SK-N-SH treated with all-trans-retinoic acid at 6 μM for 48 hours (cell line): ENCODE measurements around the gene KRTAP2-3.

ENCODE experiments used
- ARNTL ChIP-seq: fragments of 450-650 bp; formaldehyde crosslinking; IDR thresholded peaks from 2 replicates; pipeline ENCODE4 v1.5.0; 2020; ENCODE audit warnings: low read depth, mild to moderate bottlenecking, moderate library complexity, borderline replicate concordance
- GLIS3 ChIP-seq: fragments of 250-450 bp; sonication (Bioruptor Pico); IDR thresholded peaks from 2 replicates; pipeline ENCODE4 v1.5.0; 2020; ENCODE audit warnings: mild to moderate bottlenecking, moderate library complexity
- ISL1 ChIP-seq: fragments of 250-450 bp; sonication (Bioruptor Pico); IDR thresholded peaks from 2 replicates; pipeline ENCODE4 v2.1.2; 2022; ENCODE audit warnings: mild to moderate bottlenecking, moderate library complexity
- SNAI2 ChIP-seq: fragments of 250-450 bp; sonication (Bioruptor Pico); IDR thresholded peaks from 2 replicates; pipeline ENCODE4 v1.5.0; 2020; ENCODE audit warnings: mild to moderate bottlenecking, moderate library complexity
- TOX ChIP-seq: fragments of 250-450 bp; sonication (Bioruptor Pico); IDR thresholded peaks from 2 replicates; pipeline ENCODE4 v1.8.0; 2021; ENCODE audit warnings: mild to moderate bottlenecking, moderate library complexity, borderline replicate concordance
- ZC3H10 ChIP-seq: fragments of 250-450 bp; sonication (Bioruptor Pico); IDR thresholded peaks from 2 replicates; pipeline ENCODE4 v1.5.1; 2021; ENCODE audit warnings: mild to moderate bottlenecking, moderate library complexity
- ZFP30 ChIP-seq: fragments of 450-650 bp; formaldehyde crosslinking; IDR thresholded peaks from 2 replicates; pipeline ENCODE4 v1.5.0; 2022; ENCODE audit warnings: mild to moderate bottlenecking, moderate library complexity
- ZNF70 ChIP-seq: fragments of 450-650 bp; formaldehyde crosslinking; IDR thresholded peaks from 2 replicates; pipeline ENCODE4 v1.5.0; 2020; ENCODE audit warnings: mild to moderate bottlenecking, moderate library complexity
- ZNF8 ChIP-seq: fragments of 450-650 bp; formaldehyde crosslinking; IDR thresholded peaks from 2 replicates; pipeline ENCODE4 v1.5.0; 2020; ENCODE audit warnings: mild to moderate bottlenecking, moderate library complexity
- TF ChIP-seq, protein P1 (sequence below): fragments of 250-450 bp; sonication (Bioruptor Pico); IDR thresholded peaks from 2 replicates; pipeline ENCODE4 v1.5.0; 2020; ENCODE audit warnings: mild to moderate bottlenecking, moderate library complexity
- TF ChIP-seq, protein P2 (sequence below): fragments of 250-450 bp; sonication (Bioruptor Pico); IDR thresholded peaks from 2 replicates; pipeline ENCODE4 v1.8.0; 2020; ENCODE audit warnings: mild to moderate bottlenecking, moderate library complexity, borderline replicate concordance
- TF ChIP-seq, protein P3 (sequence below): fragments of 250-450 bp; sonication (Bioruptor Pico); IDR thresholded peaks from 2 replicates; pipeline ENCODE4 v1.8.0; 2021; ENCODE audit warnings: low read depth, mild to moderate bottlenecking, moderate library complexity, borderline replicate concordance

DNA sequence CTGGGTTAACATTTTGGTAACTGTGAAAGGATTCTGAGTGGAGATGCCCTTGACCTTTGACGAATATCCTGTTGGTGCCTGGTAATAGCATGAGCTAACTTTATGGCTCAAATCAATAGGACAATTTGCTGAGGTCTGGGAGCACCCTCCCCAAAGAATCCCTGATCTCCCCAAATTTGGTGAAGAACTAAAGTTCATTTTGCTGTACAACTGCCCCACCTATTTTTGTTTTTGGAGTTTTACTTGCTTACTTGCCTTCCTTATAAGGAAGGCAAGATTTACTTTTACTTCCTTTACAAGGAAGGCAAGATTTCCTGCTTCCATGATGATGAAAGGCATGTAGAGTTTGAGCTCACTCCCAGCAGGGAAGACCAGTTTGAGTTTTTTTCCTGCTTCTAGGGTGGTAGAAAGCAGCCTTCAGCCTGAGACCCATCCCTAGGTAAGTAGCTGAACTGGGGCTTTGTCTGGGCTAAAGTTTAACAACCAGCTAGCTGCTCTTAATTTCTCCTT lies 48.1 kb upstream of the KRTAP2-3 start:
- TF ChIP-seq ISL1 (CRISPR knock-in tag) (no peak), ZC3H10 (CRISPR knock-in tag) (no peak), ZFP30 (no peak), ARNTL (CRISPR knock-in tag) (no peak), SNAI2 (CRISPR knock-in tag) (no peak), ZNF70 (no peak), GLIS3 (no peak), TOX (no peak), ZNF8 (no peak)
- TF ChIP-seq, protein P1, sequence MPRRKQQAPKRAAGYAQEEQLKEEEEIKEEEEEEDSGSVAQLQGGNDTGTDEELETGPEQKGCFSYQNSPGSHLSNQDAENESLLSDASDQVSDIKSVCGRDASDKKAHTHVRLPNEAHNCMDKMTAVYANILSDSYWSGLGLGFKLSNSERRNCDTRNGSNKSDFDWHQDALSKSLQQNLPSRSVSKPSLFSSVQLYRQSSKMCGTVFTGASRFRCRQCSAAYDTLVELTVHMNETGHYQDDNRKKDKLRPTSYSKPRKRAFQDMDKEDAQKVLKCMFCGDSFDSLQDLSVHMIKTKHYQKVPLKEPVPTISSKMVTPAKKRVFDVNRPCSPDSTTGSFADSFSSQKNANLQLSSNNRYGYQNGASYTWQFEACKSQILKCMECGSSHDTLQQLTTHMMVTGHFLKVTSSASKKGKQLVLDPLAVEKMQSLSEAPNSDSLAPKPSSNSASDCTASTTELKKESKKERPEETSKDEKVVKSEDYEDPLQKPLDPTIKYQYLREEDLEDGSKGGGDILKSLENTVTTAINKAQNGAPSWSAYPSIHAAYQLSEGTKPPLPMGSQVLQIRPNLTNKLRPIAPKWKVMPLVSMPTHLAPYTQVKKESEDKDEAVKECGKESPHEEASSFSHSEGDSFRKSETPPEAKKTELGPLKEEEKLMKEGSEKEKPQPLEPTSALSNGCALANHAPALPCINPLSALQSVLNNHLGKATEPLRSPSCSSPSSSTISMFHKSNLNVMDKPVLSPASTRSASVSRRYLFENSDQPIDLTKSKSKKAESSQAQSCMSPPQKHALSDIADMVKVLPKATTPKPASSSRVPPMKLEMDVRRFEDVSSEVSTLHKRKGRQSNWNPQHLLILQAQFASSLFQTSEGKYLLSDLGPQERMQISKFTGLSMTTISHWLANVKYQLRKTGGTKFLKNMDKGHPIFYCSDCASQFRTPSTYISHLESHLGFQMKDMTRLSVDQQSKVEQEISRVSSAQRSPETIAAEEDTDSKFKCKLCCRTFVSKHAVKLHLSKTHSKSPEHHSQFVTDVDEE (CRISPR knock-in tag): no peak
- TF ChIP-seq, protein P2, sequence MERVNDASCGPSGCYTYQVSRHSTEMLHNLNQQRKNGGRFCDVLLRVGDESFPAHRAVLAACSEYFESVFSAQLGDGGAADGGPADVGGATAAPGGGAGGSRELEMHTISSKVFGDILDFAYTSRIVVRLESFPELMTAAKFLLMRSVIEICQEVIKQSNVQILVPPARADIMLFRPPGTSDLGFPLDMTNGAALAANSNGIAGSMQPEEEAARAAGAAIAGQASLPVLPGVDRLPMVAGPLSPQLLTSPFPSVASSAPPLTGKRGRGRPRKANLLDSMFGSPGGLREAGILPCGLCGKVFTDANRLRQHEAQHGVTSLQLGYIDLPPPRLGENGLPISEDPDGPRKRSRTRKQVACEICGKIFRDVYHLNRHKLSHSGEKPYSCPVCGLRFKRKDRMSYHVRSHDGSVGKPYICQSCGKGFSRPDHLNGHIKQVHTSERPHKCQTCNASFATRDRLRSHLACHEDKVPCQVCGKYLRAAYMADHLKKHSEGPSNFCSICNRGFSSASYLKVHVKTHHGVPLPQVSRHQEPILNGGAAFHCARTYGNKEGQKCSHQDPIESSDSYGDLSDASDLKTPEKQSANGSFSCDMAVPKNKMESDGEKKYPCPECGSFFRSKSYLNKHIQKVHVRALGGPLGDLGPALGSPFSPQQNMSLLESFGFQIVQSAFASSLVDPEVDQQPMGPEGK (CRISPR knock-in tag): no peak
- TF ChIP-seq, protein P3, sequence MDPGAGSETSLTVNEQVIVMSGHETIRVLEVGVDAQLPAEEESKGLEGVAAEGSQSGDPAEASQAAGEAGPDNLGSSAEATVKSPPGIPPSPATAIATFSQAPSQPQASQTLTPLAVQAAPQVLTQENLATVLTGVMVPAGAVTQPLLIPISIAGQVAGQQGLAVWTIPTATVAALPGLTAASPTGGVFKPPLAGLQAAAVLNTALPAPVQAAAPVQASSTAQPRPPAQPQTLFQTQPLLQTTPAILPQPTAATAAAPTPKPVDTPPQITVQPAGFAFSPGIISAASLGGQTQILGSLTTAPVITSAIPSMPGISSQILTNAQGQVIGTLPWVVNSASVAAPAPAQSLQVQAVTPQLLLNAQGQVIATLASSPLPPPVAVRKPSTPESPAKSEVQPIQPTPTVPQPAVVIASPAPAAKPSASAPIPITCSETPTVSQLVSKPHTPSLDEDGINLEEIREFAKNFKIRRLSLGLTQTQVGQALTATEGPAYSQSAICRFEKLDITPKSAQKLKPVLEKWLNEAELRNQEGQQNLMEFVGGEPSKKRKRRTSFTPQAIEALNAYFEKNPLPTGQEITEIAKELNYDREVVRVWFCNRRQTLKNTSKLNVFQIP (CRISPR knock-in tag): no peak
